GM12872 (cell line): ENCODE measurements around the gene MSL1.

Experiments used
- CTCF ChIP-seq: IDR thresholded peaks from 3 replicates; pipeline ENCODE4 v1.5.1; 2011; ENCODE audit warnings: low read depth, mild to moderate bottlenecking, low read length, moderate library complexity; ENCODE audit not compliant: insufficient read depth

The MSL1 gene

GRCh38 chr17:40177275-40177874 is 55.6 kb downstream of the MSL1 start, which contains the start of gene RAPGEFL1:
Gene RAPGEFL1, plus strand, starts transcription at chr17:40177470. Its CDS starts 392 bp downstream, at chr17:40177862.
- no peak for TF ChIP-seq CTCF

GRCh38 chr17:40178021-40178601 is 56.3 kb downstream of the MSL1 start:
- no peak for TF ChIP-seq CTCF

GRCh38 chr17:40178660-40179059 is 56.9 kb downstream of the MSL1 start:
- TF ChIP-seq CTCF, result no peak

- TF ChIP-seq CTCF, result no peak
Observed at GRCh38 chr17:40179923-40180659, 58.3 kb downstream of the MSL1 start.

- TF ChIP-seq CTCF, result no peak
Observed at GRCh38 chr17:40180694-40181093, 58.9 kb downstream of the MSL1 start.

- TF ChIP-seq CTCF, result no peak
Observed at GRCh38 chr17:40181205-40181604, 59.4 kb downstream of the MSL1 start.

GRCh38 chr17:40182606-40183005 is 60.8 kb downstream of the MSL1 start:
- TF ChIP-seq CTCF, result no peak
